ACC112 (cell line): Measurements from ENCODE around the gene SLC4A1.

Source experiments
- H2AFZ ChIP-seq: fragments of 200-600 bp; sonication (generic); one replicate; pipeline ENCODE4 v1.6.0; 2017; ENCODE audit warnings: antibody characterized with exemption, low read length; ENCODE audit not compliant: unreplicated experiment
- H3K27ac ChIP-seq: fragments of 200-600 bp; sonication (generic); 2 replicates; pipeline ENCODE4 v1.5.1; 2014; ENCODE audit warnings: low read depth, mild to moderate bottlenecking, antibody characterized with exemption, low read length, moderate library complexity
- H3K27me3 ChIP-seq: fragments of 200-600 bp; sonication (generic); 2 replicates; pipeline ENCODE4 v1.6.1; 2014; ENCODE audit warnings: mild to moderate bottlenecking, antibody characterized with exemption, low read length, moderate library complexity, mixed read lengths; ENCODE audit not compliant: insufficient read depth
- H3K36me3 ChIP-seq: fragments of 200-600 bp; sonication (generic); 2 replicates; pipeline ENCODE4 v1.6.1; 2016; ENCODE audit warnings: mild to moderate bottlenecking, antibody characterized with exemption, low read length, moderate library complexity, mixed read lengths; ENCODE audit not compliant: insufficient read depth
- H3K4me1 ChIP-seq: fragments of 200-600 bp; sonication (generic); one replicate; pipeline ENCODE4 v1.6.1; 2016; ENCODE audit warnings: low read length, mixed read lengths; ENCODE audit not compliant: insufficient read depth, unreplicated experiment, control insufficient read depth
- H3K4me3 ChIP-seq: fragments of 200-600 bp; sonication (generic); 2 replicates; pipeline ENCODE4 v1.5.1; 2014; ENCODE audit warnings: mild to moderate bottlenecking, low read depth, low read length
- H3K79me2 ChIP-seq: fragments of 200-600 bp; sonication (generic); one replicate; pipeline ENCODE4 v1.6.0; 2016; ENCODE audit warnings: low read length; ENCODE audit not compliant: control insufficient read depth, unreplicated experiment, insufficient read depth

Gene SLC4A1

DNA sequence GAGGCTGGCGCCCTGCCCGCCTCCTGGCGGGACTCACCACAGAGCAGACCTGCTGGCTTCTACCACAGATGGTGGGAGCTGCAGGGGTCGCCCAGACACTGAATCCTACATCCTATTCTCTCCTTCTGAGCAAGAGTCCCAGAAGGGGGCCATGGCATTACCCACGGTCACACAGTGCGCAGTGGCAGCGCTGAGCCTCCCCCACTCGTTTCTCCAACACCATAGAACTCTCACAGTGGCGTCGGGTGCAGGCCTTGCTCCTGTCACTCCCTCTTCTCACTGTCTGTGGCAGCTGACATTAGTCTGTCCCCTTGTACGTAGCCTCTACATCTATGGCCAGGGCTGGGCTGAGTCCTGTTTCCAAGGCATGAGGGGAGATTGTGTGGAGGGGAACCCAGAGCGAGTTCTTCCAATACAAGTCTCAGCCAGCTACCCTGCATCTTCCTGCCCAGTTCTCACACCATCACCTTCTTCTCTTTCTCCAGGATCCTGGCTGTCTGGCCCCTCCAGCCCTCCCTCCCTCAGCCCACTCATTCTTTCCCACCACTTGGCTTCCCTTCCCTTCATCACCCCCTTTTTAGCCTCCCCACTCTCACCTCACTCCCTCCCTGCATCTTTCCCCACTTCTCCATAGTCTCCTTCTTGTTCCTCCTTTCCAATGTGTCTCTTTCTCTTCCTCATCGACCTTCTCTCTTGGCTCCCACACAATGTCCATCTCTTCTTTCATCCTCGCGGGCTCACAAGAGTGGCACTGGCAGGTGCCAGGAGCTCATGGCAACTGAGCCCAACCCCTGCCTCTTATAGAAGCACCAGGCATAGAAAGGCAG lies 54.3 kb downstream of the SLC4A1 start:
- Histone ChIP-seq H3K4me1 (peaks cover 38% of the 10 kb centered on the region), H3K27me3 (no peaks in the 10 kb centered on the region), H3K27ac (no peak overlapping the region), H2AFZ (no peak overlapping the region), H3K79me2 (peaks cover 22% of the 10 kb centered on the region), H3K4me3 (no peak overlapping the region), H3K36me3 (peaks cover 37% of the 10 kb centered on the region)

DNA sequence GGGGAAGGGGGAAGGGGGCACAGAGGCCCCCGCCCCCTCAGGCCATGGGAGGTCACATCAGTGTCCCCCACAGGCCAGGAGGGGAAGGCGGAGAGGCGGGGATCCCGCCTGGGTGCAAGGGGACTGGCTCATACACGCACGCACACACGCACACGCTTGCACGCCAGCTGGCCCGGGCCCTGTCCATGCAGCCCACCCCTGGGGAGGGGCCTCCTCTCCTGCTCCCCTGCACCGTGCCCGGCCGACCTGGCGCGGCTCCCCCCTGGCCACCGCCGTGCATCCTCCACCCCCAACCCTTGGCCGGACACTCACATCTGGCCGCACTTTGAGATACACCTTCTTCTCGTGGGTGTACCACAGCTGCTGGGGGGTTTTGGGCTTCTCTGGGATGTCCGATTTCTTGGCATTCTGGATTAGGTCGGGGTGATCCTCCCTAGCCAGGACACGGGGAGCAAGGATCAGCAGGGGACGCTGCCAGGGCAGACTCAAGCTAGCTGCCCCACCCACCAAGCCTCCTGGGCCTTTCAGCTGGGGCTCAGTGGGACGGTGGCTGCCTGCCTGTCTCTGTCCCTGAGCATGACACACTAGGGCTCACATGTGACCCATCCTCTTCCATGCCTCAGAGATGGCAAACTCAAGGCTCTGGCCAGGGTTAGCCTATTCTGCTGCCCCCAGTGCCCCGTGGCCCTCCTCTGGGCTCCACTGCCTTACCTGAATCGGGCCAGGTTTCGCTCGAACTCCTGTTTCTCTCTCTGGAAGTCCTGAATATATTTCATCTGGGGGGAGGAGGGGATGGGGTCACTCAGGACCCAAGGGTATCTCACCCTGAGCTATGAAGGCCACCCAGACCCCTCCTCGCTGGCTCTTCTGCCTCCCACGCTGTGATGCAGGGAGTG lies 55.2 kb downstream of the SLC4A1 start:
- H3K4me3 ChIP-seq = no peak overlapping the region
- H3K79me2 ChIP-seq = peaks cover 16% of the 10 kb centered on the region
- H3K4me1 ChIP-seq = peaks cover 46% of the 10 kb centered on the region
- H3K27me3 ChIP-seq = no peaks in the 10 kb centered on the region
- H3K27ac ChIP-seq = no peak overlapping the region
- peaks cover 37% of the 10 kb centered on the region for H3K36me3 ChIP-seq
- no peak overlapping the region for H2AFZ ChIP-seq

DNA sequence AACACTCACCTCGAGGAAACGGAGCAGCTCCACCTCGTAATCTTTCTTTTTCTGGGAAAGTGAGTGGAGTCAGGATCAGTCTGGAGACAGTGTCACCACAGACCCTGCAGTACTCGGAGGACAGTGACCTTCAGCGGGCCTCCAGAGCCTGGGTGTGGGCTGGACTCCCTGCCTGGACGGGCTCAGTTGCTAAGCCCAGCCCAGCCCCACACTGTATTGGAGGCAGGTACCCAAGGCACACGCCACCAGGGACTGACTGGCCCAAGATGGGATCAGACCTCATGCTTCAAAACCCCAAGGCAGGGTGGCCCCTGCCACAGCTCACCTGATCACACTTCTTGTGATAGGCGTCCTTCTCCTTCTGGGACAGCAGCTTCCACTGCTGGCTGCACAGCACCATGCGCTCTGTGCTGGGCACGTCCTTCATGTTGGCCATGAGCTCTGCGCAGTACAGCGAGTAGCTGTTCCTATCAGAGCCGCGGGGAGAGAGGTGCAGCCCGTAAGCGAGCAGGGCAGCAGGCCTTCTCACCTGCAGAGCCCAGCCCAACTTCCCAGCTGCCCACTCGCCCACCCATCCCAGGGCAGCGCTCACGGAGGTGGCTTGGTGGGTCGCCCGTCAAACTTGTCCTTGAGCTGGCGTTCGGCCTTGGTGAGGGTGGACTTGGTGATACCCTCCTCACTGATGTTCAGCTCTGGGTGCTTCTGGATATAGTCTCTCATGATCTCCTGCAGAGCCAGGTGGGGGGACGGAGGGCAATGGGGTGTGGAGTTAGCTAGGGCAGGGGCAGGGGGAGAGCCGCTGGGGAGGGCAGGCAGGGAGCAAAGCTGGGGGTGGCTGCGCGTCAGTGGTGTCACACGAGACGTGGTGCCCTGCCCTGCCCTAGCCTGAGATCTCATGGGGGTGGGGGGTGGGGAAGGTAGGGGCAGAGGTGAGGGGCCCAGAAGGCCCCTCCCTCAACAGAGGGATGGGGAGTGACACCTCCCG lies 56.4 kb downstream of the SLC4A1 start:
- Histone ChIP-seq H3K27me3 (no peaks in the 10 kb centered on the region), H3K36me3 (peaks cover 34% of the 10 kb centered on the region), H3K4me1 (peaks cover 35% of the 10 kb centered on the region), H2AFZ (no peak overlapping the region), H3K27ac (no peak overlapping the region), H3K4me3 (no peak overlapping the region), H3K79me2 (peaks cover 4% of the 10 kb centered on the region)

DNA sequence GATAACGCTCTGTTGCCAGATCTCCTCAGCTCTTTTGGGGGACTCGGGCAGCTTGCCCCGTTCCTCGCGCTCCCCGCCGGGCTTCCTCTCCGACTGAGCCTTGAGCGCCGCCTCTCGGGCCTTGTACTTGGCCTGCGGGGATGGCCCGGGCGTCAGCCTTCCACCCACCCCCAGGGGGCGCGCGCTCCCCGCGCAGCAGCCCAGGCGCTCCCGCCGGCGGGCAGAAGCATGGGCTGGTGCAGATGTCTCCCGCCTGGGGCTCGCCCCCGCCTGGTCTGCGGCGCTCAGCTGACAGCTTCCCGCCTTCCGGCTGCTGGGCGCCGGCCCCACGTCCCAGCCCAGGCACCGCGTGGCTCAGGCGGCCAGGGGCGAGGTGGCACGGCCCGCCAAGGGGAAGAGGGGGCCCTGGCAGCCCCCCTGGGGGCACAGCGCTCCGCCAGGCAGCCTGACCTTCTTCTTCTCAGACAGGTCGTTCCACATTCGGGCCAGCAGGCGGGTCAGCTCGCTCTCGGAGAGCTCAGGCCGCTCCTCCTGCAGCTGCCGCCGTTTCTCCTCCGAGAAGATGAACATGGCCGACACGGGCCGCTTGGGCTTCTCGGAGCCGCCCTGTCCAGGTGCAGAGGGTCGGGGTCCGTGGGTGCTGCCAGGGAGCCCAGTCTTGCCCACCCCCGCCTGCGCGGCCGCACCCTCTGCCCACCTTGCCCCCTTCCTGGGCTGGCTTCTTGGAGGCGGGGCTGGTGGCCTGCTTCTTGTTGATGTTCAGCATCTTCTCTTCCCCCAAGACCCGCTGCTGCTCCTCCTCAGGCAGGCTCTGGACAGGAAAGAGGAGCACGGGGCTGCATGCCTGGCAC lies 57.4 kb downstream of the SLC4A1 start:
- H3K27ac ChIP-seq = peak overlapping the region; percentile 25; the same call in 1 of the 2 replicates
- peaks cover 30% of the 10 kb centered on the region for H3K4me1 ChIP-seq
- H3K27me3 ChIP-seq = no peaks in the 10 kb centered on the region
- H2AFZ ChIP-seq = no peak overlapping the region
- no peak overlapping the region for H3K4me3 ChIP-seq
- H3K36me3 ChIP-seq = peaks cover 24% of the 10 kb centered on the region
- no peaks in the 10 kb centered on the region for H3K79me2 ChIP-seq

DNA sequence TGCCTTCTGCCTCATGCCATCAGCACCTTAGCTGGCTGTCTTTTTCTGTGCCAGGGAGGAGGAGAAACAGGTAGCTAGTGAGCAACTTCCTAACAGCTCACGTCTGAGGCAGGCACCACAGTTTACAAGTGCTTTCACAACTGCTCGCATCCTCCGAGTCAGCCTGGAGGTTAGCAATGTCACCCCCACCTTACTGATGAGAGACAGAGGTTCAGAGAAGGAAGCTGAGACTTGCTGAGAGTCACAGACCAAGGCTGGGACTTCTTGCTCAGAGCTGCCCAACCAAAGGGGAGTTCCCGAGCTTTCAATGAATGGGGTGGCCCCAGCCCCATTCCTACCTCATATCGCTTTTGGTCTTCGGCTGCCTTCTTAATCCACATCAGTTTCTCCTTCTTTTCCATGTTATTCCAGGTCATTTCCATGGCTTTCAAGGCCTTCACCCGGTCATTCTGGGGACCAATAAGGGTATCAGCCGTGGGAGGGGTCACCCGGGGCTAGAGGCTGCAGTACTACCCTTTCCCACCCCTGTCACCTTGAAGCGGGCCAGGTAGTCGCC lies 58.1 kb downstream of the SLC4A1 start:
- Histone ChIP-seq H3K79me2 (no peaks in the 10 kb centered on the region), H3K27me3 (no peaks in the 10 kb centered on the region), H3K27ac (peak overlapping the region; percentile 25), H2AFZ (no peak overlapping the region), H3K4me1 (peaks cover 32% of the 10 kb centered on the region), H3K36me3 (peaks cover 17% of the 10 kb centered on the region), H3K4me3 (no peak overlapping the region)

DNA sequence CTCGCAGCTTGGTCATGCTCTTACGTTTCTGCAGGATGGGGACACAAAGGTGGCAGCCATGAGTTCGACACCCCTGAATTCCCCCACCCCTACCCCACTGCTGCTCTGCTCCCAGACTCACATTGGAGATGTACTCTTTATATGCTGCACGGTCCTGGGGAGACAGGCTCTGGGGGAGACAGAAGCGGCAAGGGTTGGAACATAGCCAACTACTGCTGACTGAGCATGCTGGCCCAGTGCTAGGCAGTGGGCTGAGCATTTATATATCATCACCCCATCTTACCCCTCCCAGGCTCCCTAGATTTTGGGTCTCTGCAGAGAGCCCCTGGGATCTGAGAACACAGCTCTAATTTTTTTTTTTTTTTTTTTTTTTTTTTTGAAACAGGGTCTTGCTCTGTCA lies 60.2 kb downstream of the SLC4A1 start:
- H3K36me3 ChIP-seq = peaks cover 8% of the 10 kb centered on the region; the same call in 1 of the 2 replicates
- H3K27me3 ChIP-seq = no peaks in the 10 kb centered on the region
- H2AFZ ChIP-seq = no peak overlapping the region
- H3K4me1 ChIP-seq = peaks cover 53% of the 10 kb centered on the region
- no peaks in the 10 kb centered on the region for H3K79me2 ChIP-seq
- H3K27ac ChIP-seq = peak overlapping the region; percentile 42; the same call in 1 of the 2 replicates
- H3K4me3 ChIP-seq = no peak overlapping the region

DNA sequence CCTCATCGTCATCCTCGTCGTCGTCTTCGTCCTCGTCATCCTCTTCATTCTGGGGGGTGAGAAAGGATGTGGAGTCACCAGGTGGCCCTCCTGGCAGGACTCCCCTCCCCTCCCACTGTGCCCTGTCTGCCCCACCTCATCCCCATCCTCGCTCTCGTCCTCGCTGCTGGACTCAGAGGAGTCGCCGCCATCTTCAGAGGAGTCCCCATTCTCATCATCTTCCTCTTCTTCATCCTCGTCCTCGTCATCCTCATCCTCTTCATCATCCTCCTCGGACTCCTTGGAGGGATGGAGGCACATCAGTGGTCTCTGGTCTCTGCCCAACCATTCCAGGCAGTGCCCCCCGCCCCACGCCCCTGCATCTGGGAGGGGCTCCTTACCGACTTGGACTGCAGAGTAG lies 60.6 kb downstream of the SLC4A1 start:
- Histone ChIP-seq H3K4me1 (peaks cover 57% of the 10 kb centered on the region), H3K27ac (no peak overlapping the region), H3K79me2 (no peaks in the 10 kb centered on the region), H2AFZ (no peak overlapping the region), H3K36me3 (peaks cover 8% of the 10 kb centered on the region; the same call in 1 of the 2 replicates), H3K4me3 (no peak overlapping the region), H3K27me3 (no peaks in the 10 kb centered on the region)

DNA sequence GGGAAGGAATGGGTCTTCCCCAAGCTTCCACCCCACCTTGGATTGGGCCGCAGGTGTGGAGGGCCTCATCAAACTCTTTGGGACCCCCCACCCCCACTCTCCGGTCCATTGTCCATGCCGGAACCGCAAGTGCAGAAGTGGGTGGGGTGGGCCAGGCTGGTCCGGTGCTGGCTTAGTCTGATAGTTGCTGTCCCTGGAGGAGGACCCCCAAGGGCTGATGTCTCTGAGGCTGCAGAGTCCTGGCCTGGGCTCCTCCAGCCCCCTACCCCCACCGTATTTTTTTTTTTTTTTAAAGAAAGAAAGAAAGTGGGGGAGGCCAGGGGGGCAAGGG lies 61.1 kb downstream of the SLC4A1 start:
- H2AFZ ChIP-seq = no peak overlapping the region
- H3K27ac ChIP-seq = no peak overlapping the region
- peaks cover 57% of the 10 kb centered on the region for H3K4me1 ChIP-seq
- no peaks in the 10 kb centered on the region for H3K79me2 ChIP-seq
- no peaks in the 10 kb centered on the region for H3K27me3 ChIP-seq
- peaks cover 8% of the 10 kb centered on the region; the same call in 1 of the 2 replicates for H3K36me3 ChIP-seq
- H3K4me3 ChIP-seq = no peak overlapping the region

- Histone ChIP-seq H2AFZ (no peak overlapping the region), H3K4me1 (peaks cover 57% of the 10 kb centered on the region), H3K4me3 (no peak overlapping the region), H3K27me3 (no peaks in the 10 kb centered on the region), H3K79me2 (no peaks in the 10 kb centered on the region), H3K36me3 (peaks cover 8% of the 10 kb centered on the region; the same call in 1 of the 2 replicates), H3K27ac (no peak overlapping the region)
These were observed 61.7 kb downstream of the SLC4A1 start for GRCh38 chr17:44205962-44206824.
